PC-3 (cell line): ENCODE measurements around the gene REG4.

ENCODE experiments used
- EZH2 ChIP-seq: fragments of 300-600 bp; sonication (generic); IDR thresholded peaks from one replicate; pipeline ENCODE4 v1.6.1; 2017; ENCODE audit warnings: antibody characterized with exemption, mild to moderate bottlenecking, low read length; ENCODE audit not compliant: unreplicated experiment
- EZH2phosphoT487 ChIP-seq: fragments of 300-600 bp; sonication (generic); IDR thresholded peaks from 2 replicates; pipeline ENCODE4 v1.6.1; 2018; ENCODE audit warnings: mild to moderate bottlenecking, antibody characterized with exemption, low read length, borderline replicate concordance
- TF ChIP-seq, protein P1 (sequence below): fragments of 300-600 bp; sonication (generic); conservative IDR thresholded peaks from 2 replicates; pipeline ENCODE4 v1.5.1; 2017; ENCODE audit warnings: antibody characterized with exemption, low read depth, mild to moderate bottlenecking, low read length

DNA sequence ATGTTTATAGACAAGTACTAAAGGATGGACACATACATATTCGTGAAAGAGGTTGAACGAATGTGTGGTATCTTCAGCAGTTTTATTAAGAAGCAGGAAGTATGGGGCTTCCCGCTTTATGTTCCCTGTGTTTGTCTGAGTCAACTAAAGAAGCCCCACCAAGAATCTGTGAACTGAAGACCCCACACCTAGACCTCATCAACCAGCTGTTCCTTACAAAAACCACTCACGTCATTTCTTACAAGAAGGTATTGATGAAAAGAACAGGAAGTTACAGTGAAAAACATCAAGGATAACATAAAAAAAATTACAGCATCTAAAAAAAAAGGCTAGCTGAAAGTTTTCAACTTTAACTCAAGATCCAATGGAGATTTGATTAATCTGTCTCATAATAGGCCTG lies 12.3 kb downstream of the REG4 start:
- TF ChIP-seq, protein P1, sequence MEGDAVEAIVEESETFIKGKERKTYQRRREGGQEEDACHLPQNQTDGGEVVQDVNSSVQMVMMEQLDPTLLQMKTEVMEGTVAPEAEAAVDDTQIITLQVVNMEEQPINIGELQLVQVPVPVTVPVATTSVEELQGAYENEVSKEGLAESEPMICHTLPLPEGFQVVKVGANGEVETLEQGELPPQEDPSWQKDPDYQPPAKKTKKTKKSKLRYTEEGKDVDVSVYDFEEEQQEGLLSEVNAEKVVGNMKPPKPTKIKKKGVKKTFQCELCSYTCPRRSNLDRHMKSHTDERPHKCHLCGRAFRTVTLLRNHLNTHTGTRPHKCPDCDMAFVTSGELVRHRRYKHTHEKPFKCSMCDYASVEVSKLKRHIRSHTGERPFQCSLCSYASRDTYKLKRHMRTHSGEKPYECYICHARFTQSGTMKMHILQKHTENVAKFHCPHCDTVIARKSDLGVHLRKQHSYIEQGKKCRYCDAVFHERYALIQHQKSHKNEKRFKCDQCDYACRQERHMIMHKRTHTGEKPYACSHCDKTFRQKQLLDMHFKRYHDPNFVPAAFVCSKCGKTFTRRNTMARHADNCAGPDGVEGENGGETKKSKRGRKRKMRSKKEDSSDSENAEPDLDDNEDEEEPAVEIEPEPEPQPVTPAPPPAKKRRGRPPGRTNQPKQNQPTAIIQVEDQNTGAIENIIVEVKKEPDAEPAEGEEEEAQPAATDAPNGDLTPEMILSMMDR, result no peak
- no peak for TF ChIP-seq EZH2
- TF ChIP-seq EZH2phosphoT487, result no peak
